H9 (cell line): Measurements from ENCODE around the gene STPG1. TPM values are rescaled to one million over a fixed set of nuclear protein-coding genes. Genes with fewer than 3 reads are reported as not detected.

Source experiments
- DNase-seq: peaks from one replicate; pipeline ENCODE4 v3.0.0-alpha.2; 2017
- H2AFZ ChIP-seq: one replicate; pipeline ENCODE4 v1.6.1; 2013; ENCODE audit warnings: mild to moderate bottlenecking, low read length, control low read depth, moderate library complexity
- H2AK5ac ChIP-seq: 2 replicates; pipeline ENCODE4 v1.6.1; 2013; ENCODE audit warnings: low read length, control low read depth, mixed read lengths; ENCODE audit not compliant: insufficient read length
- H2BK120ac ChIP-seq: one replicate; pipeline ENCODE4 v1.6.1; 2013; ENCODE audit warnings: low read depth, mild to moderate bottlenecking, low read length, control low read depth, inconsistent platforms; ENCODE audit not compliant: poor library complexity, severe bottlenecking
- H2BK12ac ChIP-seq: 2 replicates; pipeline ENCODE4 v1.6.1; 2013; ENCODE audit warnings: low read length, control low read depth, mixed read lengths, low read depth; ENCODE audit not compliant: insufficient read length
- H2BK15ac ChIP-seq: 2 replicates; pipeline ENCODE4 v1.6.1; 2013; ENCODE audit warnings: low read depth, low read length, control low read depth
- H2BK20ac ChIP-seq: one replicate; pipeline ENCODE4 v1.6.1; 2013; ENCODE audit warnings: low read depth, mild to moderate bottlenecking, low read length, control low read depth, inconsistent platforms; ENCODE audit not compliant: poor library complexity, severe bottlenecking
- H2BK5ac ChIP-seq: 2 replicates; pipeline ENCODE4 v1.6.1; 2013; ENCODE audit warnings: low read length, control low read depth, mixed read lengths; ENCODE audit not compliant: insufficient read length
- H3K14ac ChIP-seq: 2 replicates; pipeline ENCODE4 v1.6.1; 2013; ENCODE audit warnings: low read length, control low read depth; ENCODE audit not compliant: insufficient read depth
- H3K18ac ChIP-seq: 2 replicates; pipeline ENCODE4 v1.6.1; 2013; ENCODE audit warnings: low read depth, mild to moderate bottlenecking, mixed read lengths, low read length, control low read depth; ENCODE audit not compliant: insufficient read length
- H3K23ac ChIP-seq: 2 replicates; pipeline ENCODE4 v1.6.1; 2013; ENCODE audit warnings: low read length, control low read depth, mixed read lengths, low read depth; ENCODE audit not compliant: insufficient read length
- H3K23me2 ChIP-seq: 2 replicates; pipeline ENCODE4 v1.6.1; 2013; ENCODE audit warnings: low read depth, mild to moderate bottlenecking, mixed read lengths, low read length, control low read depth; ENCODE audit not compliant: insufficient read length, poor library complexity, severe bottlenecking
- H3K27ac ChIP-seq: 2 replicates; pipeline ENCODE4 v1.5.1; 2013; ENCODE audit warnings: low read length, control low read depth, mixed read lengths, low read depth; ENCODE audit not compliant: insufficient read length
- H3K27me3 ChIP-seq: 2 replicates; pipeline ENCODE4 v1.6.1; 2013; ENCODE audit warnings: low read length, control low read depth, inconsistent platforms; ENCODE audit not compliant: insufficient read depth
- H3K4ac ChIP-seq: 2 replicates; pipeline ENCODE4 v1.6.1; 2013; ENCODE audit warnings: low read depth, mild to moderate bottlenecking, control low read depth, inconsistent platforms, low read length, moderate library complexity
- H3K4me1 ChIP-seq: 2 replicates; pipeline ENCODE4 v1.6.1; 2013; ENCODE audit warnings: low read length, control low read depth, inconsistent platforms; ENCODE audit not compliant: insufficient read depth
- H3K4me2 ChIP-seq: 2 replicates; pipeline ENCODE4 v1.6.1; 2013; ENCODE audit warnings: low read length, control low read depth, mixed read lengths; ENCODE audit not compliant: insufficient read length, insufficient read depth
- H3K56ac ChIP-seq: 2 replicates; pipeline ENCODE4 v1.6.1; 2013; ENCODE audit warnings: low read depth, mild to moderate bottlenecking, mixed read lengths, low read length, control low read depth; ENCODE audit not compliant: insufficient read length
- H3K79me1 ChIP-seq: 2 replicates; pipeline ENCODE4 v1.6.1; 2013; ENCODE audit warnings: low read depth, mild to moderate bottlenecking, moderate library complexity, low read length, control low read depth, inconsistent platforms; ENCODE audit not compliant: insufficient read depth, poor library complexity, severe bottlenecking
- H3K79me2 ChIP-seq: 2 replicates; pipeline ENCODE4 v1.6.1; 2013; ENCODE audit warnings: low read length, control low read depth, inconsistent platforms; ENCODE audit not compliant: insufficient read depth
- H3K9ac ChIP-seq: 2 replicates; pipeline ENCODE4 v1.6.1; 2013; ENCODE audit warnings: low read length, control low read depth, mixed read lengths; ENCODE audit not compliant: insufficient read length; ENCODE audit errors: extremely low read depth
- H3K9me3 ChIP-seq: one replicate; pipeline ENCODE4 v1.6.1; 2013; ENCODE audit warnings: low read depth, low read length, inconsistent platforms; ENCODE audit not compliant: control insufficient read depth
- H3T11ph ChIP-seq: one replicate; pipeline ENCODE4 v1.6.1; 2013; ENCODE audit warnings: mild to moderate bottlenecking, low read length, control low read depth, inconsistent platforms
- H4K20me1 ChIP-seq: one replicate; pipeline ENCODE4 v1.6.1; 2013; ENCODE audit not compliant: control insufficient read depth, insufficient read length, insufficient read depth
- H4K5ac ChIP-seq: 2 replicates; pipeline ENCODE4 v1.6.1; 2013; ENCODE audit warnings: low read depth, mild to moderate bottlenecking, mixed read lengths, low read length, control low read depth; ENCODE audit not compliant: insufficient read length
- H4K8ac ChIP-seq: replicated peaks from 2 replicates; pipeline ENCODE4 v1.6.1; 2013; ENCODE audit warnings: low read length, control low read depth, mixed read lengths, low read depth; ENCODE audit not compliant: insufficient read length
- H4K91ac ChIP-seq: 2 replicates; pipeline ENCODE4 v1.6.1; 2013; ENCODE audit warnings: low read depth, mild to moderate bottlenecking, moderate library complexity, mixed read lengths, low read length, control low read depth; ENCODE audit not compliant: insufficient read length
- H3K27ac Mint-ChIP-seq, 3 experiments: 2 replicates in 2 of 3; 3 replicates in 1 of 3; pipeline ENCODE4 v1.8.0; 2020 to 2021; ENCODE audit warnings: mixed read lengths in 3 of 3, mild to moderate bottlenecking in 1 of 3, moderate library complexity in 1 of 3
- H3K27me3 Mint-ChIP-seq: 2 replicates; pipeline ENCODE4 v1.8.0; 2021; ENCODE audit warnings: low read depth, mild to moderate bottlenecking, moderate library complexity, mixed read lengths
- H3K36me3 Mint-ChIP-seq, 3 experiments: 2 replicates in 2 of 3; 3 replicates in 1 of 3; pipeline ENCODE4 v1.8.0; 2020 to 2021; ENCODE audit warnings: low read depth in 3 of 3, mixed read lengths in 3 of 3; ENCODE audit not compliant: insufficient read depth in 1 of 3
- H3K4me1 Mint-ChIP-seq, 2 experiments: 2 replicates each; pipeline ENCODE4 v1.8.0; 2020; ENCODE audit warnings: mixed read lengths in 2 of 2
- H3K4me3 Mint-ChIP-seq, 2 experiments: 2 replicates in 1 of 2; 3 replicates in 1 of 2; pipeline ENCODE4 v1.8.0; 2020 to 2021; ENCODE audit warnings: mild to moderate bottlenecking in 2 of 2, mixed read lengths in 2 of 2, moderate library complexity in 1 of 2
- H3K9me3 Mint-ChIP-seq, 2 experiments: 2 replicates in 1 of 2; 3 replicates in 1 of 2; pipeline ENCODE4 v1.8.0; 2020; ENCODE audit warnings: mild to moderate bottlenecking in 2 of 2, mixed read lengths in 2 of 2, moderate library complexity in 1 of 2
- WGBS: extraction: QIAGEN DNeasy Blood & Tissue Kit; methylation state at CpG from one replicate; pipeline ENCODE4 v1.1.7; 2013; ENCODE audit warnings: missing lambda C conversion rate, low lambda C conversion rate, mixed read lengths; ENCODE audit not compliant: insufficient read length; ENCODE audit errors: extremely low coverage; 5-methylcytosine and 5-hydroxymethylcytosine counted together
- total RNA-seq: library from RNA; stranded (reverse); gene quantifications from 2 replicates; pipeline ENCODE4 v1.2.1, GENCODE V29; 2021
- TF ChIP-seq, protein P1 (sequence below): fragments of 200-600 bp; sonication (generic); conservative IDR thresholded peaks from 3 replicates; pipeline ENCODE4 v1.8.0; 2021; ENCODE audit warnings: antibody characterized with exemption, mild to moderate bottlenecking

Gene STPG1
- total RNA-seq, 1 experiment from 2014 or later, result 8.3 TPM

DNA sequence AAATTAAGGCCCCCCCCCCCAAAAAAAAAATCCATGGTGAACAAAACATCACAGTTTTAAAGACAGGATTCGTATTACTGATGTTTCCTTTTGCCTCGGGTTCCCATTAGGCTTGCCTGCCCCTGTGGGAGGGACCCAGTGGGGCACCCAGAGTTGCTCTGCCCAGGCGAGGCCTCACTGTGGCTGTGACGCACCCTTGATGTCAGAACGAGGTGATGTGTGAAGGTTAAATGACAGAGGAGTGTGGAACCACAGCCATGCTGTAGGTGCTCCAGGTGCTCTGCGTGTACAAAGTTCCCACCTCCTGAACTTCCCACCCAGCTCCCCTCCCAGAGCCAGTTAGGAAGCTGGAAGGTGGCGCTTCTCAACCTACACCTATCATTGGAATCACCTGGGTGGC lies 56.5 kb downstream of the STPG1 start:
- H3K4me1 Mint-ChIP-seq, result no peaks in the 10 kb centered on the region
- H3T11ph ChIP-seq, result no peak overlapping the region
- no peaks in the 10 kb centered on the region for H4K20me1 ChIP-seq
- no peaks in the 10 kb centered on the region for H3K9me3 ChIP-seq
- H2BK12ac ChIP-seq, result no peak overlapping the region
- no peak overlapping the region for H3K23ac ChIP-seq
- H3K4me2 ChIP-seq, result no peak overlapping the region
- no peak for DNase-seq
- H3K27ac ChIP-seq, result no peak overlapping the region
- TF ChIP-seq, protein P1, sequence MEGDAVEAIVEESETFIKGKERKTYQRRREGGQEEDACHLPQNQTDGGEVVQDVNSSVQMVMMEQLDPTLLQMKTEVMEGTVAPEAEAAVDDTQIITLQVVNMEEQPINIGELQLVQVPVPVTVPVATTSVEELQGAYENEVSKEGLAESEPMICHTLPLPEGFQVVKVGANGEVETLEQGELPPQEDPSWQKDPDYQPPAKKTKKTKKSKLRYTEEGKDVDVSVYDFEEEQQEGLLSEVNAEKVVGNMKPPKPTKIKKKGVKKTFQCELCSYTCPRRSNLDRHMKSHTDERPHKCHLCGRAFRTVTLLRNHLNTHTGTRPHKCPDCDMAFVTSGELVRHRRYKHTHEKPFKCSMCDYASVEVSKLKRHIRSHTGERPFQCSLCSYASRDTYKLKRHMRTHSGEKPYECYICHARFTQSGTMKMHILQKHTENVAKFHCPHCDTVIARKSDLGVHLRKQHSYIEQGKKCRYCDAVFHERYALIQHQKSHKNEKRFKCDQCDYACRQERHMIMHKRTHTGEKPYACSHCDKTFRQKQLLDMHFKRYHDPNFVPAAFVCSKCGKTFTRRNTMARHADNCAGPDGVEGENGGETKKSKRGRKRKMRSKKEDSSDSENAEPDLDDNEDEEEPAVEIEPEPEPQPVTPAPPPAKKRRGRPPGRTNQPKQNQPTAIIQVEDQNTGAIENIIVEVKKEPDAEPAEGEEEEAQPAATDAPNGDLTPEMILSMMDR, result no peak
- H4K91ac ChIP-seq, result no peak overlapping the region
- no peak overlapping the region for H2BK5ac ChIP-seq
- no peak overlapping the region for H4K5ac ChIP-seq
- H3K4ac ChIP-seq, result no peak overlapping the region
- no peaks in the 10 kb centered on the region for H3K27me3 ChIP-seq
- no peak overlapping the region for H2AFZ ChIP-seq
- H3K23me2 ChIP-seq, result no peaks in the 10 kb centered on the region
- no peak overlapping the region for H3K4me3 Mint-ChIP-seq
- H3K9ac ChIP-seq, result no peak overlapping the region
- H2BK15ac ChIP-seq, result no peak overlapping the region
- H3K36me3 Mint-ChIP-seq, result peaks cover 4 to 9% (median 8%) of the 10 kb centered on the region in 3 experiments; a peak in 6 of 7 replicates
- H2BK120ac ChIP-seq, result no peak overlapping the region
- no peaks in the 10 kb centered on the region for H3K4me1 ChIP-seq
- no peak overlapping the region for H3K14ac ChIP-seq
- no peak overlapping the region for H3K56ac ChIP-seq
- H3K79me1 ChIP-seq, result no peaks in the 10 kb centered on the region
- no peaks in the 10 kb centered on the region for H3K79me2 ChIP-seq
- H2AK5ac ChIP-seq, result no peak overlapping the region
- H3K9me3 Mint-ChIP-seq, result no peaks in the 10 kb centered on the region; a peak in 1 of 5 replicates
- WGBS, result no CpG with 5 or more reads among the region's 7 CpGs
- H2BK20ac ChIP-seq, result no peak overlapping the region
- no peak overlapping the region for H4K8ac ChIP-seq
- H3K27ac Mint-ChIP-seq, result peak overlapping the region in 1 of 3 experiments; percentile 87; a peak in 1 of 7 replicates
- H3K18ac ChIP-seq, result no peak overlapping the region
- no peaks in the 10 kb centered on the region; the same call in 1 of the 2 replicates for H3K27me3 Mint-ChIP-seq
